ENCODE data around the gene S100A12.
"Not testable (repeated sequence)": the region's sequence is repeated elsewhere in the genome, so short reads cannot be mapped to it uniquely, and the experiment has no call there.

S100A12 gene

GRCh38 chr1:153354515-153355193, 20.8 kb downstream of the S100A12 start:
- in situ Hi-C loops (cut with MboI; ENCODE audit: low sequenced_read_pairs): loop anchor here (5.0 kb wide), 1 partner anchor 143 kb away; no protein-coding TSS in a partner anchor

- in situ Hi-C loops (cut with MboI; ENCODE audit: low sequenced_read_pairs): loop anchor here (5.0 kb wide), 1 partner anchor 144 kb away; no protein-coding TSS in a partner anchor
Measured at GRCh38 chr1:153353226-153353947, 22.0 kb downstream of the S100A12 start.

GRCh38 chr1:153352523-153352922, 22.9 kb downstream of the S100A12 start:
- in situ Hi-C loops (cut with MboI; ENCODE audit: low sequenced_read_pairs): loop anchor here (5.0 kb wide), 1 partner anchor 145 kb away; no protein-coding TSS in a partner anchor

- in situ Hi-C loops (cut with MboI; ENCODE audit: low sequenced_read_pairs): loop anchor here (5.0 kb wide), 1 partner anchor 147 kb away; no protein-coding TSS in a partner anchor
Measured at GRCh38 chr1:153350321-153350957, 25.0 kb downstream of the S100A12 start.

- in situ Hi-C loops (cut with MboI; ENCODE audit: low sequenced_read_pairs): loop anchor here (5.0 kb wide), 1 partner anchor 148 kb away; no protein-coding TSS in a partner anchor
Measured at GRCh38 chr1:153349363-153350320, 25.8 kb downstream of the S100A12 start.

- in situ Hi-C loops (cut with MboI; ENCODE audit: low sequenced_read_pairs): no loop called here
Measured at GRCh38 chr1:153348511-153349362, 26.7 kb downstream of the S100A12 start, which contains the start of gene PGLYRP4. Gene PGLYRP4, minus strand, starts transcription at chr1:153348841. Its CDS starts 909 bp downstream, at chr1:153347932.

GRCh38 chr1:153347856-153348255, 27.6 kb downstream of the S100A12 start:
- in situ Hi-C loops (cut with MboI; ENCODE audit: low sequenced_read_pairs): no loop called here

GRCh38 chr1:153347049-153347448, 28.4 kb downstream of the S100A12 start:
- in situ Hi-C loops (cut with MboI; ENCODE audit: low sequenced_read_pairs): not testable (repeated sequence)

- in situ Hi-C loops (cut with MboI; ENCODE audit: low sequenced_read_pairs): no loop called here
Measured at GRCh38 chr1:153346077-153346723, 29.2 kb downstream of the S100A12 start.

GRCh38 chr1:153345187-153346076, 30.0 kb downstream of the S100A12 start:
- in situ Hi-C loops (cut with MboI; ENCODE audit: low sequenced_read_pairs): no loop called here

GRCh38 chr1:153344718-153345025, 30.7 kb downstream of the S100A12 start:
- in situ Hi-C loops (cut with MboI; ENCODE audit: low sequenced_read_pairs): no loop called here

- in situ Hi-C loops (cut with MboI; ENCODE audit: low sequenced_read_pairs): no loop called here
Measured at GRCh38 chr1:153343811-153344717, 31.4 kb downstream of the S100A12 start.

GRCh38 chr1:153343040-153343681, 32.3 kb downstream of the S100A12 start:
- in situ Hi-C loops (cut with MboI; ENCODE audit: low sequenced_read_pairs): no loop called here

- in situ Hi-C loops (cut with MboI; ENCODE audit: low sequenced_read_pairs): no loop called here
Measured at GRCh38 chr1:153342178-153342577, 33.2 kb downstream of the S100A12 start.

GRCh38 chr1:153341431-153341934, 33.9 kb downstream of the S100A12 start:
- in situ Hi-C loops (cut with MboI; ENCODE audit: low sequenced_read_pairs): no loop called here

GRCh38 chr1:153340356-153340755, 35.1 kb downstream of the S100A12 start:
- in situ Hi-C loops (cut with MboI; ENCODE audit: low sequenced_read_pairs): no loop called here
